GM18520 (cell line): ENCODE data around the gene CACTIN.
"Not testable (repeated sequence)": the region's sequence is repeated elsewhere in the genome, so short reads cannot be mapped to it uniquely, and the experiment has no call there.

Source experiments
- ATAC-seq: cut with Tn5 transposase; IDR thresholded peaks from one replicate; pipeline ENCODE4 v1.9.1; 2021; ENCODE audit not compliant: unreplicated experiment

The CACTIN gene

DNA sequence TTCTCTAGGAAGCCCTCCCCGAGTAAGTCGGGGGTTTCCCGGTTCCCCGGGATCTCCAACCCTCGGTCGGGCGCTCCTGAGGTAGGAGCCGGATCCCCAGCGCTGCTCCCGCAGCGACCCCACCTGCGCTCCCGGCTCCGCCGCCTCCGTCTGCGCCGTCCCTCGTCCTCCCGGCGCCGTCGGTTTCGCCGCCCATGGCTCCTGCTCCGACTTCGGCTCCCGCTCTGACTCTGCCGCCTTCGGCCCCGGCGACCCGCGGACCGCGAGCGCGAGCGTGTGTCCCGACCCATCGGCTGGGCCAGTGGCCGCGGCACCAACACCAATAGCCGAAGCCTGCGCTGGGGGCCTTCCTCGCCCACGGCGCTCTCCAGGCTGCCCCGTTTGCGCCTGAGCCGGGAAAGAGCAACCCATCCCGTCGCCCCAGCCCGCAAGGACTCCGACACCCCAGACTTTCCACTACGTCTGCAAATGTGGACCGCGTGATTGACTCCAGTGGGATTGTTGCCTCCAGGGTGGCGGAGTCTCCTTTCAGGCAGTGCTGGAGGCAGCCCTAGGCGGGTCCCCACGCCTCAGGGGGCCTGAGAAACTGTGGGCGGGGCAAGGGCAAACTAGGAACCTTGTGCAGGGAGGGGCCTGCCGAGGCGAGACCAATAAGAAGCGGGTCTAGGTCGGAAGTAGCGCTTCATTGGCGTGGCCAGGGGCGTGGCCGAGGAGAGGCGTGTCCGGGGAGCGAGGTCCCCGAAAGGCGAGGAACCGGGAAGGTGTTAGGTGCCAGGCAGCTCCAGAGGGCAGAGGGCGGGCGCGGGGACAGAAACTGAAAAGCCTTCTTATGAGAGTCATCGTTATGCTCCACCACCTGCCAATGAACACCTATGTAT is at the start of gene CACTIN:
Gene CACTIN (minus strand): TSS at position 318 of the 878 bp plus-strand sequence. CDS start 28 bp downstream, at position 290.
- peak; percentile 91 for ATAC-seq

DNA sequence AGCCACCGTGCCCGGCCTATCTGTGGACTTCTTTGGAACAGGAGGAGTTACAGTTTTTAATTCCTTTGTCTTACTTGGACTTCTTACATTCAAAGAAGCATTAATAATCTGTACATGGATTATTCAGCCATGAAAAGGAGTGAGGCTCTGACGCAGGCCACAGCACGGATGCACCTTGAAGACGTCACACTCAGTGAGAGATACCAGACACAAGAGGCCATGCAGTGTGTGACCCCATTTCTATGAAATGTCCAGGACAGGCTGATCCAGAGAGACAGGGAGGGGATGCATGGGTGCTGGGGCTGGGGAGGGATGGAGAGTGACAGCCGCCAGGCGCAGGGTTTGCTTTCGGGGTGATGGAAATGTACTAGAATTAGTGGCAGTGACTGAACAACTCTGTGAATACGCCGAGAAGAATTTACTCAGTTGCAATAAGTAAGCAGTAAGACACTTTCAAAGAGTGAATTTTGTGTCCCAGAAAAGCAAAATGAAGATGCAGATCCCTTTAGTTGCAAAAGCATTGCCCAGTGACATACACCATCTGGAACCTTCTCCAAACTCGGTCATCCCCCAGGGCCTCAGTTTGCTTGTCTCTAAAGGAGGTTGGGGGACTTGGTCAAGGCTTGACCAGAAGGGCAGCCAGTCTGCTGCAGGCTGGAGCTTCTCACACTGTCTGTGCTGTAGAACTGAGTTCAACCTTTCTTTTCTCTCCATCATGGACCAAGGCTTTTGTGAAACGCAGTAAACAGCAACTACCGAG is 48.4 kb upstream of the CACTIN start:
- ATAC-seq = no peak

DNA sequence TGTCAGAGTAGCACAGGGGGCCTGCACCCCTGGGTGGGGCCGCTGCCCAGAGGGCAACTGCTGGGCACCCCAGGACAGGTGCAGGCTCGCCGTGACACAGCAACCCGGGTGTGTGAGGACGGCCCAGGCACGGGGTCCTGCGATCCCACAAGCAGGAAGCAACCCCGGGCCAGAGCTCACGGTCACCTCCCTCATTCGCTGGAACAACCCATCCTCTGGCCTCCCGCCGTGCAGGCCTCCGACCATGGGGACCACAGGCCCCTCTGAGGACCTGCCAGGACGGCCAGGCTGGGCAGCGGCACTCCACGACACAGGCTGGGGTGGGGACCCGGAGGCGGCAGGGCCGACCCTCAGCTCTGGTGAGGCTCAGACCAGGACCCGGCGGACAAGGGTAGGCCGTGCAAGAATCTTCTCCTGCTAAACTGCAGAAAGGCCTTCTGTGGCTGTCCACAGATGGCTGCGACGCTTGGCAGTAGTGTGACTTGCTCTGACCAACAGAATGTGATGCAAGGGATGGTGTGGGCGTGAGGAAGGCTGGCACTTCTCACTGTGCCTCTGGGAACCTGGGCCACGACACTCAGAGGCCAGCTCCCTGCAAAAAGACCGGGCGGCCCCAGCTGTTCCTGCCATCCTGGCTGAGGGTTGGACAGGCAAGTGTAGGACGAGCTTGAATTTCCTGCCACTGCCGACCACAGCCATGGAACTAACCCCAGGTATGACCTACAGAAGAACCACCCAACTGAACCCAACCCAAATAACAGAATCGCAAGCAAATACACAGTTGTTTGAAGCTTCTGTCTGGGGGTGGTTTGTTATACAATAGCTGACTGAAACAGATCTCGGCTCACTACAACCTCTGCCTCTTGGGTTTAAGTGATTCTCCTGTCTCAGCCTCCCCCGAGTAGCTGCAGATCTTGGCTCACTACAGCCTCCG is 47.2 kb upstream of the CACTIN start:
- ATAC-seq = no peak

DNA sequence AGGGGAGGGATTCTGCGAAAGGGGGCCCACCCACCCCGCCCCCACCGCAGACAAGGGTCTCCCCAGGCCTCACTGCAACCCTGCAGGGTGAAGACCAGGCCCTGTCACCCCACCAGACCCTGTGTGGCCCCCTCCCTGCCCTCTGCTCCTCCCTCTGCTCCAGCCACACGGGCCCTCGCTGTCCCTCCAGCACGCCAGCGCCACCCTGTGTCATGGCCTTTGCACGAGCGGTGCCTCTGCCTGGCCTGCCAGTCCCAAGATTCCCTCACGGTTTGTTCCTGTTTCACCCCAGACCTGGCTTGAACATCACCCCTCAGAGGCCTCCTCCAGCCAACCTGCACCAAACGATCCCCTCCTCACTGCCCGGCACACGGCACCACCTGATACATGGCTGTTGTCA is 46.4 kb upstream of the CACTIN start:
- no peak for ATAC-seq

DNA sequence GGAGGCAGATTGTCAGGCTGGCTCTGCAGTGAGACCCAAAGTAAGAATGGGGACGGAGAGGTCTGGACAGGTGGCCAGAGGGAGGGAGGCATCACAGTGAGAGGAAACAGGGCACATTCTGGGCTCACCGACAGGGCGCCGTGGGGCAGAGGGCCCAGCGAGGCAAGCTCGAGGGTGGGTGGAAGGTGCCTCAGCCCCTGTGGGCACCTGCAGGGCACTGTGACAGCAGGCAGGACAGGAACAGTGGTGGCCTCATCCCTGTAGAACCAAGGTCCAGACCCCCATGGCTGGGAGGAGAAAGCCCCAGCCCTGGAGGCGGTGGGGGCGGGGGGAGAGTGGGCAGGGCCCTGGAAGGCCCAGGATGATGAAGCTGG is 46.0 kb upstream of the CACTIN start:
- no peak for ATAC-seq

DNA sequence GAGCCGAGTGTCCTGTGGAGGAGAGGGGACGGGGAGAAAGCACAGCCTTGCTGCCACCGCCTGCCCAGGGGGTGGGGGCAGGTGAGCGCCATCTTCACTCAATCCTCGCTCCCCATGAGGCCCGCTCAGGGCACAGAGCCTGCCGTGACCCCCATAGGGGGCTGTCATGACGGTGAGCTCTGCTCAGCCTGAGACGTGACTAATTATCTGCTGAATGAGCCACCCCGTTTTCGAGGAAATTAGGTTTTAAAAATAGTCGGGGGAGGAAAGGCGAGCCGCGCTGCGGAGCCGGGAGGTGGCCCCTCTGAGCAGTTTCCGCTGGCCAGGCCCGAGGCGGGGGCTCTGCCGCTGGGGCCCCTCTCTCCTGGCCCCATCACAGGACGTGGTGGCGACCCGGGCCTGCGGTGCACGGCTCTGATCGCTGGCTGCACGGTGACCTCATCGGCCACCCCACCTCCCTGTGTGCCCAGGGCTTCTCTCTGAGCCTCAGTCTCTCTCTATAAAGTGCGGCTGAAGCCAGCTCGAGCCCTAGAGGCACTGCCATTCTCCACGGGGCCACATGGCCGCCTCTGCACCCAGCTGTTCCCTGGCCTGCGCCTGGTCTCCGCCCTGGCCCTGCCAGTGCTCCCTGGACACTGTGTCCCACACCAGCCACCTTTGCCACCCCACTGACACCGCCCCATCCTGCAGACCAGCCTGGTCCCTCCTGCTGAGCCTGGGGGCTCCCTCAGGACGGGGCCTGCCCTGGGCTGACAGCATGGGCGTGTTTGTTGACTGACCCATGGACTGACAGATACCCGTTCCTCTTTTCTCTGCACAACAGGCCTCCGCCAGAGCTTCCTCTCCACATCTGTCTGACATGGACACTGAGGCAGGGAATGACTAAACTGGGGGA is 45.3 kb upstream of the CACTIN start:
- no peak for ATAC-seq

DNA sequence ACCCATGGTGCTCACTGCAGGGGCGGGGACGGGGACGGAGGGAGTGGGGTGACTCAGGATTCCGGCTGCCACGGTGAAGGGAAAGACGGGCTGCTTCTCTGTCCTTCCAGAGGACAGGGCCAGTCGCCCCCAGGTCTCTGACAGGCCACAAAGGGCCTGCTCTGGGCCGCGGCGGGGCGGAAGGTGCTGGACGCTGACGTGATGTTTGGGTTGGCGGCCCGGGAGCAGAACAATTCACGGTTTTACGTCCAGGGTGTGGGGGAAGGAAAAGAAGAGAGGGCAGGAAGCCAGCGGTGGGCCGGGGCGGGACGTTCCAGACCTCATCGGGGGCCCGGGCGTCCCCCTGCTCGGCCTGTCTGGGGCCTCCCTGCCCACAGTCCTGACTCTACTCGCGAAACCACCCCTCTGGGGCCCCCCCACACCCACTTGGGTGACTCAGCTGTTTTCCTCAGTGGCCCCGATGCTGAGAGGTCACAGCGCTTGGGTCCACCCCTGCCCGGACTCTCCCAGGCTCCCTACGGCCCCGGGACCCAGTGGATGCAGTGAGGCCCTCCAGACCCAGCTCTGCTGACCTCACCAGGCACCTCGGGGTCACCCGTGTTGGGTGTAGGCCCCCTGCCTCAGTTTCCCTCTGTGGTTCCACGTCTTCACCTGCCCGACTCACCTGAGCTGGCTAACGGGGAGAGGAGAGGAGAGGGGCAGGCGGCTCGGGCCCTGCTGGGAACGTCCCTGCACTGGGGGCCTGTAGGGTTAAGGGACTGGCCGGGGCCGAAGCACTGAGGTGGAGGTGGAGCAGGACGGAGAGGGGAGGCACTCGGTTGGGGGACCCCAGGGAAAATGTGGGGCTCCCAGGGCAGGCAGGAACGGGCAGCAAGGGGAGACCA is 44.4 kb upstream of the CACTIN start:
- no peak for ATAC-seq

DNA sequence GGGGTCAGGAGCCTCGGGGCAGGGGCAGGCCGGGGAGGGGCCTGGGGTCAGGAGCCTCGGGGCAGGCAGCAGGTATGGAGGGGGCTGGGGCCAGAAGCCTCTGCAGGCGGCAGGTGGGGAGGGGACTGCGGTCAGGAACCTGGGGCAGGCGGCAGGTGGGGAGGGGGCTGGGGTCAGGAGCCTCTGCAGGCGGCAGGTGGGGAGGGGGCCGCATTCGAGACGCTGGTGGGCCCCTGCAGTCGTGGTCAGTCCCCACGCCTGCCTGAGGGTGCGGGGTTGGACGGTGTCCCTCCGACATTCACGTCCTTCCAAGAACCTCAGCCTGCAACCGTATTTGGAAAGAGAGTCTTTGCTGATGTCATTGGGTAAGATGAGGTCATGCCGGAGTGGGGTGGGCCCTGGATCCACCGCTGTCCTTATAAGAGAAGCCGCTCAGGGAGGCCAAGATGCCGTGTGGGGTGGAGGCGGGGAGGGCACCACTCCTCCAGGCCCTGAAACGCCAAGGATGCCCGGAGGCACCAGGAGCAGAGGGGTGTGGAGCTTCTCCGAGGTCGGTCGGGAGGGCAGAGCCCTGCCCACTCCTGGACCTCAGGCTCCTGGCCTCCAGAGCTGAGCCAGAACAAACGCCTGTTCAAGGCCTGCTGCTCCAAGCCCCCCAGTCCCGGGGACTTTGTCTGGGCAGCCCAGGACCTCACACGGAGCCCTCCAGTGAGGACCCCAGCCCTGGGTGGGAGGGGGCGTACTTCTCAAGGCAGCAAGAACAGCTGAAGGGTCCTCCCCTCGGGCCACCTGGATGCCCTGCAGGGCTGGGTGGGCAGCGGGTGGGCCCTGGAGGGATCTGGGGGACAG is 43.6 kb upstream of the CACTIN start:
- ATAC-seq = no peak

DNA sequence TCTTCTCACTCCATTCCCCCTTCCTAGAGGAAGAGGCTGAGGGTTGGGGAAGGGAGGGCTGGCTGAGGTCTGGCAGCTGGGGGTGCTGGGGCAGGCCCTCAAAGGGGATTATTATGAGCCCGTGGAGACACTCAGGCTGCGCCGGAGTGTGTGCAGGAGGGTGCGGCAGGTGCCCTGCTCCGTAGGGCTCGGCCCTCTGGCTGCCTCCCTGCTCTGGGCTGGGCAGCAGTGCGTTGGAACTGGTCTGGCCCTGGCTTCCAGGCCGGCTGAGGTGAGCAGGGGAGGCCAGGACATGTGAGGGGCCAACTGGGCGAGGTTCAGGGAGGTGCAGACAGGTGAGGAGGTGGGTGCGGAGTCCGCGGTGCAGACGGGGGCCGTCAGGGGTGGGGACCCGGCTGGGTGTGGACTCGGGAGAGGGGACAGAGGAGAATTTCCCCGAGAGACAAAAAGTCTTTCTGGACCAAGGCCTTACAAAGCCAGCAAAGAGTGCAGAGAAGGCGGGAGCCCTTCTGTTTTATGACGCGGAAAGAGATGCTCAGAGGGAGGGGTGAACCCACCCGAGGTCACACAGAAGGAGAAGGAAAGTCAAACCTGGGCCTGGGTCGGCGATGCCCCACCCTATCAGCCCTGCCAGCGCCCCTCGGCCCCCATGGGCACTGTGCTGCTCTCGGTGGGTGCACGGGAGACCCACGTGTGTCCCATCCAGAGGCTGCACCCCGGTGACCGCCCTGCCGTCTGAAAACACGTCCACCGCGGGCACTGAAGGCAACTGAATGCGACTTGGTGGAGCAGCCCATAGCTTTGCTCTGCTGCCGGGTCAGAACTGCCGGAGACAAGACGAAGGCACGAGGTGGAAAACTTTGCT is 42.7 kb upstream of the CACTIN start:
- no peak for ATAC-seq

GRCh38 chr19:3668331-3669081 is 41.9 kb upstream of the CACTIN start:
- ATAC-seq = no peak

- ATAC-seq = no peak
These were observed 41.2 kb upstream of the CACTIN start for GRCh38 chr19:3667766-3668165.

DNA sequence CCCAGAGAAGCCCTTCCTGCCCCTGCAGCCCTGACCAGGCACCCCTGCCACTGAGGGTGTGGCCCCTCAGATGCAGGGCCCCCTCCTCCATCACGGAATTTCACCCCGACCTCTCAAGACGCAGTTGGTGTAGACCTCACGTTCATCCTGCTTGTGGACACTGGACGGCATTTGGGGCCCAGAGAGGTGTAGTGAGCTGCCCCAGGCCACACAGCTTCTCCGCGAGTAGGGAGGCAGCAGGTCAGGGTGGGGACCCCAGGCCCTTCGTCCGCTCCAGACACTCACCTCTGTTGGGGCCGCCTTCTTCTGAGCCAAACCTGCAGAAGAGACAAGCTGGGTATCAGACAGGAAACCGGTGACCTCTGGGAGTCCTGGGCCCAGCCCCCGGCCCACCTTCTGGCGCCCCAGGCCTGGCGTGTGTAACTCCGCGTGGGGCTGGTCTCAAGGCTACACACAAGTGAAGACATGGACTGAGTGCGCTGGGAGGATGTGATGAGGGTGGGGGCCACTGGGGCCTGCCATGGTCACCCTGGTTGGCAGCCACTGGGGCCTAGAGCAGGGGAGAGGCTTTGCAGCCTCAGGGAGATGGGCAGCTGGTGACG is 40.5 kb upstream of the CACTIN start:
- no peak for ATAC-seq

DNA sequence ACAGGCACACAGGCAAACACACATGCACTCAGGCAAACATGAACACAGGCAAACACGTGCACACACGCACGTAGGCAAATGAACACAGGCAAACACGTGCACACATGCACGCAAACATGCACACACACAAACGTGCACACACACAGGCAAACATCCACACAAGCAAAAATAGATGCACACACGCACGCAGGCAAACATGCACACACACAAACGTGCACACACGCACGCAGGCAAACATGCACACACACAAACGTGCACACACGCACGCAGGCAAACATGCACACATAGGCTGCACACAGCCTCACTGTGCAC is 39.9 kb upstream of the CACTIN start:
- not testable (repeated sequence) for ATAC-seq

GRCh38 chr19:3665681-3666544 is 39.3 kb upstream of the CACTIN start:
- ATAC-seq = no peak

GRCh38 chr19:3664879-3665642 is 38.5 kb upstream of the CACTIN start:
- no peak for ATAC-seq
